Measurements from ENCODE around the gene SRPRA.
"Not testable (repeated sequence)": the region's sequence is repeated elsewhere in the genome, so short reads cannot be mapped to it uniquely, and the experiment has no call there.

The SRPRA gene

DNA sequence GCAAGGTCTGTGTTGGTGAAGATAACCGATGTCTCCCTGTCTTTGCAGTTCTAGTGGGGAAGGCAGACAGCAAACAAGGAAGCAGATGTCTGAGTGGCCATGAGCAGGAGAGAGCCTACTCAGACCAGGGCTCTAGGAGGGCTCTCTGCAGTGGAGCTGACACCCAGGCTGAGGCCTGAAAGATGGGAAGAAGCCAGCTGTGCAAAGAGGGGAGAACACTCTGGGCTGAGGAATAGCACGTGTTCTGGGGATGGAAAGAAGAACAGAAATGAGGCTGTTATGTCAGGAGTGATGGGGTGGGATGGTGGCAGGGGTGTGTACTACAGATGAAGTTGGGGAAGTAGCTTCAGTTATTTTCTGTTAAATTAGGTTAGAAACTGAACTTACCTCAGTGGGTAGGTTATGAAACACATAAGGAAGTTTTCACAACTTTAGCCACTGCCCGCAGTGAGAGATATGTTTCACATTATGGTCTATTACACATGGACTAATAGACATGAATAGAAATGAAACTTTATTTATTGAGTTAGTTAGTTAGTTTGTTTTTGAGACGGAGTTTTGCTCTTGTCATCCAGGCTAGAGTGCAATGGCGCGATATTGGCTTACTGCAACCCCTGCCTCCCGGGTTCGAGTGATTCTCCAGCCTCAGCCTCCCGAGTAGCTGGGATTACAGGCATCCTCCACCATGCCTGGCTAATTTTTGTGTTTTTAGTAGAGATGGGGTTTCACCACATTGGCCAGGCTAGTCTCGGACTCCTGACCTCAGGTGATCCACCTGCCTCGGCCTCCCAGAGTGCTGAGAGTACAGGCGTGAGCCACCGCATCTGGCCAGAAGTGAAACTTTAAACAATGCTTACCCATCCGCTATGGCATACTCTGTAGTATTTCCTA lies 43.0 kb upstream of the SRPRA start:
- Histone ChIP-seq H3K36me3 (peaks cover 29% of the 10 kb centered on the region), H3K9me3 (ENCODE audit: severe bottlenecking) (no peaks in the 10 kb centered on the region), H3K27ac (no peak overlapping the region), H3K4me3 (ENCODE audit: low read depth, low read length) (no peak overlapping the region), H3K27me3 (ENCODE audit: insufficient read depth, low read depth, severe bottlenecking) (no peaks in the 10 kb centered on the region)
- TF ChIP-seq, protein P1, sequence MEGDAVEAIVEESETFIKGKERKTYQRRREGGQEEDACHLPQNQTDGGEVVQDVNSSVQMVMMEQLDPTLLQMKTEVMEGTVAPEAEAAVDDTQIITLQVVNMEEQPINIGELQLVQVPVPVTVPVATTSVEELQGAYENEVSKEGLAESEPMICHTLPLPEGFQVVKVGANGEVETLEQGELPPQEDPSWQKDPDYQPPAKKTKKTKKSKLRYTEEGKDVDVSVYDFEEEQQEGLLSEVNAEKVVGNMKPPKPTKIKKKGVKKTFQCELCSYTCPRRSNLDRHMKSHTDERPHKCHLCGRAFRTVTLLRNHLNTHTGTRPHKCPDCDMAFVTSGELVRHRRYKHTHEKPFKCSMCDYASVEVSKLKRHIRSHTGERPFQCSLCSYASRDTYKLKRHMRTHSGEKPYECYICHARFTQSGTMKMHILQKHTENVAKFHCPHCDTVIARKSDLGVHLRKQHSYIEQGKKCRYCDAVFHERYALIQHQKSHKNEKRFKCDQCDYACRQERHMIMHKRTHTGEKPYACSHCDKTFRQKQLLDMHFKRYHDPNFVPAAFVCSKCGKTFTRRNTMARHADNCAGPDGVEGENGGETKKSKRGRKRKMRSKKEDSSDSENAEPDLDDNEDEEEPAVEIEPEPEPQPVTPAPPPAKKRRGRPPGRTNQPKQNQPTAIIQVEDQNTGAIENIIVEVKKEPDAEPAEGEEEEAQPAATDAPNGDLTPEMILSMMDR (IDR thresholded peaks at IDR 0.05; ENCODE audit: low read depth, low read length), result no peak
- no peak for DNase-seq

DNA sequence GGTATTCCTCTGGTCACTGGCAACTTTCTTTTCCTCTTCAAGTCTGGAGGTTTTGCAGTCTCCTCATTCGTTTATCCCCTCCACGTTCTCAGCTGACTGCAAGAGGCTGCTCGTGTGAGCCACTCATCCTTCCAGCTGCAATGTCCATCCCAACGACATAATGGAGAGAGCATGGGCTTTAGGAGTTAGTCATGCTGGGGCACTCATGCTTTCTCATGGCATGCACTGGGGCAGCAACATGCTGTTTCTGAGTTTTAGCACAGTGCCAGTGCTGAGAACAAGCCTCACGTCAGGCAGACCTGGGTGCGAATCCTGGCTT lies 42.3 kb upstream of the SRPRA start:
- Histone ChIP-seq H3K27me3 (ENCODE audit: insufficient read depth, low read depth, severe bottlenecking) (no peaks in the 10 kb centered on the region), H3K4me3 (ENCODE audit: low read depth, low read length) (no peak overlapping the region), H3K36me3 (peaks cover 29% of the 10 kb centered on the region), H3K27ac (no peak overlapping the region), H3K9me3 (ENCODE audit: severe bottlenecking) (no peaks in the 10 kb centered on the region)
- DNase-seq, result no peak
- TF ChIP-seq, protein P1 (IDR thresholded peaks at IDR 0.05; ENCODE audit: low read depth, low read length), result no peak

DNA sequence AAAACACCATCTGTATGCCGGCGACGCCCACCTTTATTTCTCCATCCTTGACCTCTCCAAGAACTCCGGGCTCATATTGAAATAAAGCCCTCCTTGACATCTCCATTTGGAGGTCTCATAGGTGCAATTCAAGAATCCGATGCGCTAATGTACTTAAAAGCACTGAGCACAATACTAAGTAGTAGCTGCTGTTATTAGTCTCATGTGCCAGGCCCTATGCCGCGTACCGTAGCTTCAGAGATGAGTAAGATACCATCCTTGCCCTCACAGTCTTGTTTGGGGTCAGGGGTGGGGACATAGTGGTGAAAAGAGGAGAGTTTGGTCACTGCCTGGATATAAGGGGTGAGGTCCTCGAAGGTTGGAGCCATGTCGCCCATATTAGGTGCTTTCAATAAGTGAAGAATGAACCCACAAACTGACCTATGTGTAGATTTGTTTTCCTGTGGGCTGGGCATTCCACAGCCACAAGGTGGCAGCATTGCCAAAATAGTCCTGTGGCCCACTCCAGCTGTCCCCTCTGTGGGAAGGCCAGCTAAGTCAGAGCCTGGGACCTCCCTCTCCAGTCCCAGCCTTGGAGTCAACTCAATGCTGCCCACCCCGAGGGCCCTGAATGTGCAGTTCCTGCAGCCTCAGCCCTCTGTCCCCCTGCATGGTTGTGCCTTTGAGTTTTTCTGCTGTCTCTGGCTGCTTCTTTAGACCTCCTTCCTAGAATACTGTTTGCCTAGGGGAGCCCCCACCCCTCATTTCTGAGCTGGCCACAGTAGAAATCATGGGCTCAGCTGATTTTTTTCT lies 41.7 kb upstream of the SRPRA start:
- H3K27ac ChIP-seq, result no peak overlapping the region
- no peak overlapping the region for H3K4me3 ChIP-seq (ENCODE audit: low read depth, low read length)
- H3K9me3 ChIP-seq (ENCODE audit: severe bottlenecking), result no peaks in the 10 kb centered on the region
- H3K36me3 ChIP-seq, result peaks cover 29% of the 10 kb centered on the region
- peak; percentile 81 for DNase-seq
- no peaks in the 10 kb centered on the region for H3K27me3 ChIP-seq (ENCODE audit: insufficient read depth, low read depth, severe bottlenecking)
- TF ChIP-seq, protein P1 (IDR thresholded peaks at IDR 0.05; ENCODE audit: low read depth, low read length), result peak; percentile 93

DNA sequence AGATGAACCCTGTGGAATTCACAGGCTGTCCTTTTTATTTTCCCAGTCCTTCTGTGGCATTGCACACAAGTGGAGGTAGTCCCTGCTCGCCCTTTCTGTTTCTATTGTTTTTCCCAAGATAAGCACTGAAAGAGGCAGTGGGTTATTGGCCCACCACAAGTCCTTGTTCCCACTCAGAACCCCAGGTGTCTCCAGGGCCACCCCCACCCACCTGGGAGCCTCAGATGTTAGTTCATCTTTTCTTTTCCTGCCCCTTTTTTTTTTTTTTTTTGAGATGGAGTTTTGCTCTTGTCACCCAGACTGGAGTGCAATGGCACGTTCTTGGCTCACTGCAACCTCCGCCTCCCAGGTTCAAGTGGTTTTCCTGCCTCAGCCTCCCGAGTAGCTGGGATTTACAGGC lies 40.1 kb upstream of the SRPRA start:
- H3K4me3 ChIP-seq (ENCODE audit: low read depth, low read length); H3K9me3 ChIP-seq (ENCODE audit: severe bottlenecking); H3K27me3 ChIP-seq (ENCODE audit: insufficient read depth, low read depth, severe bottlenecking); DNase-seq; H3K27ac ChIP-seq: not testable (repeated sequence)
- H3K36me3 ChIP-seq, result peaks cover 27% of the 10 kb centered on the region

DNA sequence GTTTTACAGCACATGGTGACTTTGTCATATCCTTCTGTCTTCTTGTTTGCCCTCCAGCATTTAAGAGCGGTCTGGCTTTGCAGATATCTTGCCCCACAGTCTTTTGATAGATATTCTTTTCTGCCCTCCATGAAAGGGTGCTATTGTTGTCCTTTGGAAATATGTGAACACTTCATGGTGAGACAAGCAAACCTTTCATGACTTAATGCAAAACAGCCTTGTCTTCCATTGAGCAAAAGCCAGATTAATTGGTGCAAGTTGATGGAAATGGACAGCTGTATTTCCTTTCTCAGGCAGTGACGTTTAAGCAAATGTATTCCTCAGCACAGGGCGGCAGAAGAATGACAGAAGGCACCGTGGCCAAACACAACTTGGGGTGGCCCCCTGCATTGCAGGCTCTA lies 39.6 kb upstream of the SRPRA start:
- Histone ChIP-seq H3K4me3 (ENCODE audit: low read depth, low read length) (no peak overlapping the region), H3K27me3 (ENCODE audit: insufficient read depth, low read depth, severe bottlenecking) (no peaks in the 10 kb centered on the region), H3K27ac (no peak overlapping the region), H3K36me3 (peaks cover 29% of the 10 kb centered on the region), H3K9me3 (ENCODE audit: severe bottlenecking) (no peaks in the 10 kb centered on the region)
- TF ChIP-seq, protein P1 (IDR thresholded peaks at IDR 0.05; ENCODE audit: low read depth, low read length), result no peak
- no peak for DNase-seq

DNA sequence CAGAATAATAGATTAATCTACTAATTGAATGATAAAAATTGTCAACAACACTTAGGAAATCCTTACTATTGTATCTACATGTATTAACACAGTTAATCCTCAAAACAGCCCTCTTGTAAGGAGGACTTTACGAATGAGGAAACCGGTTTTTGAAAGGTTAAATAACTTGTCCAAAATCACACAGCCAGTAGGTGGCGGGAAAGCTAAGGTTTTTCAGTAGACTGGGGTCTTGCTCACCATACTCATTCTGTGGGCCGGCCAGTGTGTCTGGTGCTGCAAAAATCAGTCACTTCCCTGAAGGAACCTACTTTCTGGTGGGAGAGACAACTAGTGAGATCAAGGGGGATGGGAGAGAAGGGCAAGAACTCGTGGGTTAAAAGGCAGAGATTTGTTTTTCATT lies 39.0 kb upstream of the SRPRA start:
- peak; percentile 53 for DNase-seq
- Histone ChIP-seq H3K9me3 (ENCODE audit: severe bottlenecking) (no peaks in the 10 kb centered on the region), H3K4me3 (ENCODE audit: low read depth, low read length) (no peak overlapping the region), H3K27ac (no peak overlapping the region), H3K27me3 (ENCODE audit: insufficient read depth, low read depth, severe bottlenecking) (no peaks in the 10 kb centered on the region), H3K36me3 (peaks cover 31% of the 10 kb centered on the region)
- TF ChIP-seq, protein P1 (IDR thresholded peaks at IDR 0.05; ENCODE audit: low read depth, low read length), result peak; percentile 49

All from WERI-Rb-1 (cell line).